ENCODE results near the gene PRCP. TPM values are rescaled to one million over a fixed set of nuclear protein-coding genes. Genes with fewer than 3 reads are reported as not detected.
A peak's percentile ranks its signal among the peaks of the same experiment; 100 is the strongest.
"Not testable (repeated sequence)": the region's sequence is repeated elsewhere in the genome, so short reads cannot be mapped to it uniquely, and the experiment has no call there.

The PRCP gene
- total RNA-seq = 10 to 100 TPM; 29.7 to 99.4 (median 44.0) TPM
- polyA plus RNA-seq = 10 to 100 TPM; 21.2 to 44.0 TPM
- long read RNA-seq, donor 1, full-length matches to known transcripts = 41 of 44 reads
- long read RNA-seq, donor 1, partial matches to known transcripts = 1 of 44 reads
- long read RNA-seq, donor 1, other reads (novel, unspliced or antisense) = 2 of 44 reads
- long read RNA-seq, donor 2, full-length matches to known transcripts = 150 of 162 reads
- long read RNA-seq, donor 2, partial matches to known transcripts = 1 of 162 reads
- long read RNA-seq, donor 2, other reads (novel, unspliced or antisense) = 11 of 162 reads
- long read RNA-seq, donor 3, full-length matches to known transcripts = 27 of 32 reads
- long read RNA-seq, donor 3, partial matches to known transcripts = 3 of 32 reads
- long read RNA-seq, donor 3, other reads (novel, unspliced or antisense) = 2 of 32 reads

- DNase-seq = peak; percentile 94 to 97 (median 95)
- peak; percentile 94 to 96 (median 96) for ATAC-seq
- Histone ChIP-seq H3K4me3 (peak within 1 kb of the TSS; percentile 55 to 93 (median 74)), H3K27me3 (no peaks in the 10 kb centered on the region), H3K27ac (peak within 1 kb of the TSS; percentile 31 to 93 (median 86)), H3K9me3 (no peaks in the 10 kb centered on the region), H3K36me3 (no peaks in the 10 kb centered on the region), H3K4me1 (peaks cover 0 to 53% (median 23%) of the 10 kb centered on the region in 12 donors)
- intact Hi-C loops (cut with DNase I) = loop anchor here in 9 of 10 donors (1.0 to 10.0 kb wide), 14 partner anchors 32 to 914 kb away; partner anchors contain the start of genes ANKRD42 (in 7 of the 9), PCF11 (in 7 of the 9), CCDC90B (in 3 of the 9) and RAB30 (in 3 of the 9)
- 0 to 1% (median 0%) methylated on average over 33 to 40 of the region's 40 CpGs for WGBS, 4 donors
- TF ChIP-seq POLR2A (IDR thresholded peaks at IDR 0.05) = peak in 1 of 2 donors; percentile 92
- TF ChIP-seq, protein P1, sequence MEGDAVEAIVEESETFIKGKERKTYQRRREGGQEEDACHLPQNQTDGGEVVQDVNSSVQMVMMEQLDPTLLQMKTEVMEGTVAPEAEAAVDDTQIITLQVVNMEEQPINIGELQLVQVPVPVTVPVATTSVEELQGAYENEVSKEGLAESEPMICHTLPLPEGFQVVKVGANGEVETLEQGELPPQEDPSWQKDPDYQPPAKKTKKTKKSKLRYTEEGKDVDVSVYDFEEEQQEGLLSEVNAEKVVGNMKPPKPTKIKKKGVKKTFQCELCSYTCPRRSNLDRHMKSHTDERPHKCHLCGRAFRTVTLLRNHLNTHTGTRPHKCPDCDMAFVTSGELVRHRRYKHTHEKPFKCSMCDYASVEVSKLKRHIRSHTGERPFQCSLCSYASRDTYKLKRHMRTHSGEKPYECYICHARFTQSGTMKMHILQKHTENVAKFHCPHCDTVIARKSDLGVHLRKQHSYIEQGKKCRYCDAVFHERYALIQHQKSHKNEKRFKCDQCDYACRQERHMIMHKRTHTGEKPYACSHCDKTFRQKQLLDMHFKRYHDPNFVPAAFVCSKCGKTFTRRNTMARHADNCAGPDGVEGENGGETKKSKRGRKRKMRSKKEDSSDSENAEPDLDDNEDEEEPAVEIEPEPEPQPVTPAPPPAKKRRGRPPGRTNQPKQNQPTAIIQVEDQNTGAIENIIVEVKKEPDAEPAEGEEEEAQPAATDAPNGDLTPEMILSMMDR (IDR thresholded peaks at IDR 0.05) = peak in 1 of 12 donors; percentile 32
These were observed at the start of gene PRCP for GRCh38 chr11:82900277-82901164. Gene PRCP (minus strand): TSS chr11:82900430. CDS start chr11:82900402, 28 bp downstream.

DNA sequence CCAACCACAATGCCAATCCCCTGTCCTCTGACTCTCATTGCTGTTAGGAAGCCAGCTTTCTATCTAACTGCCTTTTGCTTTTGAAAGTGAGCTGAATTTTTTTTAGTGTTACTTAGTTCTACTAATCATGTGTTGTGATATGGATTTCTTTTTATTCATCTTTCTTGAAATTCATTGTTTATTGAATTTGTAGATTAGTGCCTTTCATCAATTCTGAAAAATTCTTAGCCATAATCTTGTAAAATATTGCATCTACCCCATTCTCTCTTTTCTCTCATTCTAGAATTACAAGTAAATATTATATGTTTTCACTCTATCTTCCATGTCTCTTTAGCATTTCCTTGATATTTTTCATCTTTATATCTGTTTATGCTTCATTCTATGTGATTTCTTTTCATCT lies 49.1 kb upstream of the PRCP start:
- intact Hi-C loops (cut with DNase I) = no loop called here
- peaks cover 0 to 17% (median 0%) of the 10 kb centered on the region in 12 donors for H3K9me3 ChIP-seq
- no peaks in the 10 kb centered on the region for H3K4me1 ChIP-seq
- H3K27ac ChIP-seq = no peak overlapping the region
- TF ChIP-seq POLR2A (IDR thresholded peaks at IDR 0.05) = no peak
- TF ChIP-seq, protein P1 (IDR thresholded peaks at IDR 0.05) = no peak
- H3K27me3 ChIP-seq = no peaks in the 10 kb centered on the region
- no peaks in the 10 kb centered on the region for H3K36me3 ChIP-seq
- no peak for ATAC-seq
- no peak for DNase-seq
- no peak overlapping the region for H3K4me3 ChIP-seq

- Histone ChIP-seq H3K36me3 (no peaks in the 10 kb centered on the region), H3K27me3 (no peaks in the 10 kb centered on the region), H3K27ac (no peak overlapping the region), H3K4me3 (no peak overlapping the region), H3K4me1 (no peaks in the 10 kb centered on the region), H3K9me3 (peaks cover 0 to 10% (median 0%) of the 10 kb centered on the region in 12 donors)
- DNase-seq (no peak), ATAC-seq (peak in 1 of 4 donors; percentile 29)
- intact Hi-C loops (cut with DNase I) = no loop called here
- TF ChIP-seq, protein P1 (IDR thresholded peaks at IDR 0.05) = no peak
These were observed 45.5 kb upstream of the PRCP start for GRCh38 chr11:82945682-82946081.

DNA sequence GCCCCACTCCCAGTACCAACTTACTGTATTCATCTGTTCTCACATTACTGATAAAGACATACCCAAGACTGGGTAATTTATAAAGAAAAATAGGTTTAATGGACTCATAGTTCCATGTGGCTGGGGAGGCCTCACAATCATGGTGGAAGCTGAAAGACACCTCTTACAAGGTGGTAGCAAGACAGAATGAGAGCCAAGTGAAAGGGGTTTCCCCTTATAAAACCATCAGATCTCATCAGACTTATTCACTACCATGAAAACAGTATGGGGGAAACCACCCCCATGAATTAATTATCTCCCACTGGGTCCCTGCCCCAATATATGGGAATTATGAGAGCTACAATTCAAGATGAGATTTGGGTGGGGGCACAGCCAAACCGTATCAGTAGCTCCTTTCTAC lies 44.8 kb upstream of the PRCP start:
- H3K4me3 ChIP-seq; intact Hi-C loops (cut with DNase I); ATAC-seq; H3K4me1 ChIP-seq; H3K27ac ChIP-seq; DNase-seq; H3K27me3 ChIP-seq; H3K36me3 ChIP-seq: not testable (repeated sequence)
- 60 to 90% (median 86%) methylated on average over 1 of the region's 1 CpG for WGBS, 4 donors
- H3K9me3 ChIP-seq = peaks cover 0 to 10% (median 0%) of the 10 kb centered on the region in 12 donors
